NT2/D1 (cell line): ENCODE results near the gene UNC5C.

Experiments
- DNase-seq: peaks from one replicate; pipeline ENCODE4 v3.0.0-alpha.2; 2011; ENCODE audit warnings: low read depth, low spot score
- H3K27me3 ChIP-seq: 2 replicates; pipeline ENCODE4 v1.6.0; 2011; ENCODE audit warnings: mild to moderate bottlenecking; ENCODE audit not compliant: insufficient read length, insufficient read depth
- H3K36me3 ChIP-seq: 2 replicates; pipeline ENCODE4 v1.6.1; 2011; ENCODE audit warnings: mild to moderate bottlenecking, low read length, mixed read lengths; ENCODE audit not compliant: insufficient read depth, insufficient read length
- H3K4me1 ChIP-seq: 2 replicates; pipeline ENCODE4 v1.5.1; 2011; ENCODE audit not compliant: insufficient read depth, insufficient read length
- H3K4me3 ChIP-seq: 2 replicates; pipeline ENCODE4 v1.5.1; 2011; ENCODE audit warnings: low read depth; ENCODE audit not compliant: insufficient read length
- H3K9ac ChIP-seq: 2 replicates; pipeline ENCODE4 v1.6.0; 2011; ENCODE audit warnings: low read depth; ENCODE audit not compliant: insufficient read length
- H3K9me3 ChIP-seq: 2 replicates; pipeline ENCODE4 v1.5.1; 2011; ENCODE audit warnings: mild to moderate bottlenecking, low read length; ENCODE audit not compliant: insufficient read depth
- SUZ12 ChIP-seq: IDR thresholded peaks from 2 replicates; pipeline ENCODE4 v1.6.1; 2011; ENCODE audit not compliant: insufficient read length, insufficient read depth; ENCODE audit errors: extremely low read depth
- YY1 ChIP-seq: IDR thresholded peaks from 2 replicates; pipeline ENCODE4 v1.6.1; 2011; ENCODE audit not compliant: insufficient read length, insufficient read depth
- ZNF274 ChIP-seq: IDR thresholded peaks from 2 replicates; pipeline ENCODE4 v1.6.1; 2011; ENCODE audit warnings: mild to moderate bottlenecking, low read depth, low read length

Gene UNC5C

DNA sequence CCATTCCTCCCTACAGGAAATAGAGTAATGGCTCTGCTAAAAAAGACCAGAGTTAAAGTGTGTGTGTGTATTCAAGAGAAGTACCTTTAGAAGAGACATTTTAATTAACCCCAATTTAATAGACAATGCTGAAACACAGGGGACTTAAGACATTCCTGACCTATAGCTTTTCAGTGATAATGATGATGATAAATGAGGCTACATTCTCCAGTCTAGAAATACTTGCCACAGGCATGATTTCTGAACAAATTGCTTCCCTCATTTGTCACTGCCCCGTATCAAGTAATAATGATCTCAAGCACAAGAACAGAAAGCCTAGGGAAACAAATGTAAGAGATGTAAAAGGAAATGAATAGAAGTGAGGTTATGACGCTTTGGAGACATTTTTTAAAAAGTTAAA is 117.1 kb downstream of the UNC5C start:
- Histone ChIP-seq H3K9me3 (no peaks in the 10 kb centered on the region), H3K4me1 (no peaks in the 10 kb centered on the region), H3K4me3 (no peak overlapping the region), H3K36me3 (no peaks in the 10 kb centered on the region), H3K9ac (no peak overlapping the region), H3K27me3 (no peaks in the 10 kb centered on the region)
- no peak for TF ChIP-seq ZNF274
- no peak for TF ChIP-seq SUZ12
- no peak for TF ChIP-seq YY1
- DNase-seq, result no peak

DNA sequence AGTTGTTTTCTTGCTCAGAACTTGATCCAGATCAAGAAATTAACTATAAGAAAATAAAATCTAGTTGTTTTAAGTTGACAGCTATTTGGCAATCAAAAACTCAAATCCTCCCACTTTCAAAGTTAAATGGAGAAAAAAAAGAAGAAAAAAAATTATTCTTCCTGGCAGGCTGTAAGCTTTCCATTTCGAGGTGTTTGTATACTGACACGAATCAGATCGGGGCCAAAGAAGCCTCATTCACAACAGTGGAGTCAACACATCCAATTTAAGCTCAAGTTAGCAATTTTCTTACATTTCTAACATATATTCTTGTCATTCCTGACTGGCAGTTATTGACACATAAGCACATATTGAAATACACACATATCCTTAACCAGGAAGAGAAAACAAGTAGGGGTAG is 119.4 kb downstream of the UNC5C start:
- Histone ChIP-seq H3K9ac (no peak overlapping the region), H3K36me3 (no peaks in the 10 kb centered on the region), H3K27me3 (no peaks in the 10 kb centered on the region), H3K9me3 (no peaks in the 10 kb centered on the region), H3K4me3 (no peak overlapping the region), H3K4me1 (no peaks in the 10 kb centered on the region)
- DNase-seq, result no peak
- TF ChIP-seq SUZ12, result no peak
- no peak for TF ChIP-seq ZNF274
- no peak for TF ChIP-seq YY1

DNA sequence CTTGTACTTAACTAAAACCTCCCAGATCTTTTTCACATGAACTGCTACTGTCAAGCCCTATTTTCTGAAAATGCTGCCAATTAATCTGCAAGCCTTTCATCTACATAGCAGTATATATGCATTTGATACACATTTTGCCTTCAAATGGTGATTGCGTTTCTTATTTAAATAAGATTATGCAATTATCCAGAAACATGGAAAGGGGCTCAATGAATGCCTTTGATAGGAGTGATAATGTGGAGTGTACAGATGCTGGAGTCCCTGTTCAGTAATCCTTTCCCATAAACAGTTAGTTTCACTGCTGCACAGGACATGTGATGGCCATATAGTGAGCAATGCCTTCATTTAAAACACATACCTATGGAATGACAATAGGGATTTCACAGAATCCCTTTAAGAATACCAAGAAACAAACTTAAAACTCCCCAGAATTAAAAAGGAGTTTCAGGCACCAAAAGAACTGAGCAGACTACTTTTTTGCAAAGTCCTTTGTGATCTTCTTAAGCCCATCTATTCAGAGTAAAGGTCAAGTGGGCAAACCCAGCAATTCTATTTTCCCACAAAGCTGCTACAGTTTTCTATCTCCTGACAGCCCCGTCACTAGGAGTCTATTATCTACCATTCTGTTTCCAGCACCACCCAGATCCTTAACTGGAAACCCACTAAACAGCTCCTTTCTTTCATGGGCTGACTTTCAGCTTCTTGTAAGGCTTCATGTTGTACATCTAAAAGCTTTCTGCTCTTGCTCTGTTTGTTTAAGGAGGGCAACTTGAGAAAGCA is 120.3 kb downstream of the UNC5C start:
- Histone ChIP-seq H3K4me1 (no peaks in the 10 kb centered on the region), H3K9ac (no peak overlapping the region), H3K9me3 (no peaks in the 10 kb centered on the region), H3K4me3 (no peak overlapping the region), H3K36me3 (no peaks in the 10 kb centered on the region), H3K27me3 (no peaks in the 10 kb centered on the region)
- no peak for TF ChIP-seq SUZ12
- TF ChIP-seq ZNF274, result no peak
- no peak for TF ChIP-seq YY1
- no peak for DNase-seq

DNA sequence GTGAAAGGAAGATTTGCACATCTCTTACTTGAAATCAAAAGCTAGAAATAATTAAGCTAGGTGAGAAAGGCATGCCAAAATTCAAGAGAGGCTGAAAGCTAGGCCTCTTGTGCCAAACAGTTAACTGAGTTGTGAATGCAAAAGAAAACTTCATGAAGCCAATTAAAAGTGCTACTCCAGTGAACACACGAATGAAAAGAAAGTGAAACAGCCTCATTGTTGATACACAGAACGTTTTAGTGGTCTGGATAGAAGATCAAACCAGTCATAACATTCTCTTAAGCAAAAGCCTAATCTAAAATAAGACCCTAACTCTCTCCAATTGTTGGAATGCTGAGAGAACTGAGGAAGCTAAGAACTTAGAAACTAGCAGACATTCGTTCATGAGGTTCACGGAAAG is 122.3 kb downstream of the UNC5C start:
- Histone ChIP-seq H3K27me3 (no peaks in the 10 kb centered on the region), H3K9me3 (no peaks in the 10 kb centered on the region), H3K4me1 (no peaks in the 10 kb centered on the region), H3K36me3 (no peaks in the 10 kb centered on the region), H3K9ac (no peak overlapping the region), H3K4me3 (no peak overlapping the region)
- TF ChIP-seq ZNF274 (no peak), YY1 (no peak), SUZ12 (no peak)
- DNase-seq, result no peak

DNA sequence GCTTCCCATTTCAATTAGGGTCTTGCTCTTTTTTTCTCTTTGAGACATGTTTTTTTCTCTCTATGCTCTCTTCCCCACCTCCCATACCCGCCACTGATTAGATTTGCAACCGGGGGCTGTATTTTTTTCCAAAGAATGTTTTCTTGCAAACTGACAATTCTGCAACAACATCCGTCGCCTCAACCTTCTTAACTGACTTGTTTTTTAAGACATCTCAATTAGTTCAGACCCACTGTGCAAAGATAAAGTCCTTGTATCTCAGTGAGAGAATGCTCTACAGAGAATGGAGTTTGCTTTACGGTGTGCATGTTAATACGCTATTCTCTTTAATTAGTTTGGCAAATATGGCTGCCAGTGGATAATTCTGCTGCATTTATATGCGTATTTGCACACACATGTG is 126.3 kb downstream of the UNC5C start:
- no peaks in the 10 kb centered on the region for H3K9me3 ChIP-seq
- TF ChIP-seq YY1, result no peak
- TF ChIP-seq SUZ12, result no peak
- no peak for TF ChIP-seq ZNF274
- no peaks in the 10 kb centered on the region for H3K36me3 ChIP-seq
- no peak for DNase-seq
- no peaks in the 10 kb centered on the region for H3K27me3 ChIP-seq
- H3K9ac ChIP-seq, result no peak overlapping the region
- H3K4me3 ChIP-seq, result no peak overlapping the region
- no peaks in the 10 kb centered on the region for H3K4me1 ChIP-seq

DNA sequence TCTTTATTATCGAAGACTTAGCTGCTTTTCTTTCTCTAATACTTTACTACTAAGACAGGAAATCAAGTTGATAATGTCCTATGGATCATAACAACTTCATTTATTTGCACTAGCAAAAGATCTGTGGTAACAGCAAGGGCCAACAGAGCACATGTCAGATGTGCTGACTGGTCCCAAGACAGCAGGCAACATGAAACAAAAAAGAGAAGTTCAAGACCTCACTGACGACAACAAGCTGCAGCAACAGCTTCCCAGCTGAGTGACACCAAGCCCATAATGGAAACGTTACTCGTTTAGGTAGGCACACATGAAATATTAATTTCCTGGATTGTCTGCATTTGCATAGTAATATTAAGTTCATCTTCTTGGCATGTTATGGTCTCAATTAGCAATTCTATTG is 126.9 kb downstream of the UNC5C start:
- Histone ChIP-seq H3K36me3 (no peaks in the 10 kb centered on the region), H3K27me3 (no peaks in the 10 kb centered on the region), H3K4me1 (no peaks in the 10 kb centered on the region), H3K9ac (no peak overlapping the region), H3K4me3 (no peak overlapping the region), H3K9me3 (no peaks in the 10 kb centered on the region)
- DNase-seq, result no peak
- no peak for TF ChIP-seq ZNF274
- TF ChIP-seq SUZ12, result no peak
- no peak for TF ChIP-seq YY1

DNA sequence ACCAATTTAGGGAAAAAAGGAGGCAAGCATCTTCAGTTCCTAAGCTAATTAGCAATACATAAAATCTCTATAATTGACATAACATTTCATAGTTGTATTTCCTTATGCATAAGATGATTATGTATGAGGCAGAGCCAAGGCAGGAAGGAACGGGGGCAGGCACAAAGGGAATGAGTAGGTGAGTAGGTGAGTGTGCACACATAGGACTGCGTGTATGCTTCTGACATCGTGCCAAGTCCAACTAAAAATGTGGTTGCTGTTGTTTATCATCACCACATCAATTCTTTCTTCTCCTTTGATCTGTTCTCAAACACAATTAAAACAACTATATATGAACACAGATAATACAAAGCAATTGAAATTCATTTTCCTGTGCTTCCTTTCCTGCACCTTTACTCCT is 131.2 kb downstream of the UNC5C start:
- Histone ChIP-seq H3K36me3 (no peaks in the 10 kb centered on the region), H3K9ac (no peak overlapping the region), H3K27me3 (no peaks in the 10 kb centered on the region), H3K4me3 (no peak overlapping the region), H3K9me3 (no peaks in the 10 kb centered on the region), H3K4me1 (no peaks in the 10 kb centered on the region)
- TF ChIP-seq ZNF274 (no peak), SUZ12 (no peak), YY1 (no peak)
- no peak for DNase-seq
